ENCODE data around the gene ANKRD42. TPM values are rescaled to one million over a fixed set of nuclear protein-coding genes. Genes with fewer than 3 reads are reported as not detected.

Gene ANKRD42
- total RNA-seq, 4 donors from 2014 or later, result 3.6 to 27.2 (median 9.8) TPM

DNA sequence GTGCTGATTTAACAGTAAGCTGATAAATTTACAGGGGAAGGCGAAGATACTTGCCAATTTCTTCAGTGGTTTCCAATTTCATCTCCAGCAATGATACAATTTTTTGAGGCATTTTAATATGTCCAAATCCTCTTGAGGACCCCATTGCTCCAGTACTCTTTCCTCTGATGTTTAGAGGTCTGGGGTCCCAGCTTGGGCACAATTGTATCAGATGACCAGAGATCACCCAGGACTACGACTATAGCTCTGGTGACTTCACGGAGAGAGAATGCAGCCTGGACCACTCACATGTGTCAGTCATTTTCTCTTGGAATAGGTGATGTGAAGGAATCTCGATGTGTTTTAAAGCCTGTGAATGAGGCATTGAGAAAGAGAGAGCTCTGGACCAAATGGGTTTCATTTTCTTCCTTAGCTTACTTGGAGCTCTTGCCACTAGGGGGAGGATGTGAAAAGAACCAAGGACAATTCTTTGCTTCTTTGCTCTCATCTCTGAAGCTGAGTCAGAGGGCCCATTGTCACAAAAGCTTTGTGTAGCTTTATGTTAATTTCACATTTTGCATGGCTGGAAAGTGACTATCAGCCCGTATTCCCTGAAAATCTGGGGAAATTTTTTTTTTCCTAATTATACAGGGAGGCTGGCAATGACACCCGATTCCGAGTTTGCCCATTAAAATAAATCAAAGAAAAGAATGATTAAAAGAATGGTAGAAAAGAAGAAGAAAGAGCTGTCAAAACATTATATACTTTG is 99.4 kb downstream of the ANKRD42 start:
- DNase-seq, result no peak
- no peaks in the 10 kb centered on the region for H3K4me1 ChIP-seq
- no peak overlapping the region for H3K27ac ChIP-seq
- no peak overlapping the region for H3K4me3 ChIP-seq
- no peaks in the 10 kb centered on the region for H3K27me3 ChIP-seq
- TF ChIP-seq, protein P1, sequence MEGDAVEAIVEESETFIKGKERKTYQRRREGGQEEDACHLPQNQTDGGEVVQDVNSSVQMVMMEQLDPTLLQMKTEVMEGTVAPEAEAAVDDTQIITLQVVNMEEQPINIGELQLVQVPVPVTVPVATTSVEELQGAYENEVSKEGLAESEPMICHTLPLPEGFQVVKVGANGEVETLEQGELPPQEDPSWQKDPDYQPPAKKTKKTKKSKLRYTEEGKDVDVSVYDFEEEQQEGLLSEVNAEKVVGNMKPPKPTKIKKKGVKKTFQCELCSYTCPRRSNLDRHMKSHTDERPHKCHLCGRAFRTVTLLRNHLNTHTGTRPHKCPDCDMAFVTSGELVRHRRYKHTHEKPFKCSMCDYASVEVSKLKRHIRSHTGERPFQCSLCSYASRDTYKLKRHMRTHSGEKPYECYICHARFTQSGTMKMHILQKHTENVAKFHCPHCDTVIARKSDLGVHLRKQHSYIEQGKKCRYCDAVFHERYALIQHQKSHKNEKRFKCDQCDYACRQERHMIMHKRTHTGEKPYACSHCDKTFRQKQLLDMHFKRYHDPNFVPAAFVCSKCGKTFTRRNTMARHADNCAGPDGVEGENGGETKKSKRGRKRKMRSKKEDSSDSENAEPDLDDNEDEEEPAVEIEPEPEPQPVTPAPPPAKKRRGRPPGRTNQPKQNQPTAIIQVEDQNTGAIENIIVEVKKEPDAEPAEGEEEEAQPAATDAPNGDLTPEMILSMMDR (IDR thresholded peaks at IDR 0.05), result peak in 5 of 6 experiments; percentile 58 to 70 (median 65)
- TF ChIP-seq POLR2A (IDR thresholded peaks at IDR 0.05), result no peak
- no peaks in the 10 kb centered on the region for H3K36me3 ChIP-seq
- no peaks in the 10 kb centered on the region for H3K9me3 ChIP-seq

DNA sequence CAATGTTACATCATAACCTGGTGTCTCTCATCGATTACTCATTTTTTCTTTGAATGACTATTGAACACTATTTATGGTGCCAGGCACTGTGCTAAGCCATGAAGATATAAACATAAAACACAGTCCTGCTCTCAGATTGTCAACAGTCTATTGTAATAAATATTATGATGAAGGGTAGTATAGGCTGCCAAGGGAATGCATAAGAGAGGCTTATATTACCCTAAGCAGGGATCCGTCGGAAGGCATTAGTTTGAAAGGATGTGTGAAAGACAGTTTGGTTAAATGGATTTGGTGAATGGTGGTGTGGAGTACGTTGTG is 99.9 kb downstream of the ANKRD42 start:
- Histone ChIP-seq H3K27ac (no peak overlapping the region), H3K4me1 (no peaks in the 10 kb centered on the region), H3K36me3 (no peaks in the 10 kb centered on the region), H3K4me3 (no peak overlapping the region), H3K9me3 (no peaks in the 10 kb centered on the region), H3K27me3 (no peaks in the 10 kb centered on the region)
- DNase-seq, result no peak
- no peak for TF ChIP-seq POLR2A (IDR thresholded peaks at IDR 0.05)
- TF ChIP-seq, protein P1 (IDR thresholded peaks at IDR 0.05), result no peak

DNA sequence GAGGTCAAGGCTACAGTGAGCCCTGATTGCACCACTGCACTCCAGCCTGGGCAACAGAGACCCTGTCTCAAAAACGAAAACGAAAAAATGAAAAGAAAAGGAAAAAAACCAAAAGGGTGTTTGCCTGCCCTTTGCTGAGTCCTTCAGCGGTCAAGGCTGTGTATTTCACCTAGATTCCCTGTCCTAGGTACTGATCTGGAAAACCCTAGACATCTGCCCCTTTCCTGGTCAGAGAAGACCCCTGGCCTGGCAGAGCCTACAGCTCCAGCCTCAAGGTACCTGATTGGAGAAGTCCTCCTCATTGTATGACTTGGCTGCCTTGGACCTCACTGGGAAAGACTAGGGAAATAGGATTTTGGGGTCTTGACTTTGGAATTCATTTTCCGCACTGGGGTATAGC is 100.7 kb downstream of the ANKRD42 start:
- Histone ChIP-seq H3K4me3 (no peak overlapping the region), H3K4me1 (no peaks in the 10 kb centered on the region), H3K27ac (no peak overlapping the region), H3K36me3 (no peaks in the 10 kb centered on the region), H3K27me3 (no peaks in the 10 kb centered on the region), H3K9me3 (no peaks in the 10 kb centered on the region)
- TF ChIP-seq, protein P1 (IDR thresholded peaks at IDR 0.05), result no peak
- TF ChIP-seq POLR2A (IDR thresholded peaks at IDR 0.05), result no peak
- DNase-seq, result no peak

Small RNA genes lying within 50 kb of the gene (small RNA-seq; reads per million reads assigned to genes)
- 0 reads per million in 2 donors for gene AP000873.5

Other genes starting within 250 kb of the ANKRD42 start
- 10 to 100 TPM in 2 of 4 donors, 1 to 10 TPM in 2; 3.4 to 54.8 (median 11.5) TPM for gene RAB30, start 121.8 kb upstream of the ANKRD42 start, total RNA-seq
- gene PCF11, start 36.6 kb upstream of the ANKRD42 start, total RNA-seq, result 100 to 1,000 TPM in 1 of 4 donors, 10 to 100 TPM in 3; 53.1 to 153 (median 75.3) TPM
- gene CCDC90B, start 92.7 kb downstream of the ANKRD42 start, total RNA-seq, result 10 to 100 TPM; 31.8 to 54.5 (median 34.0) TPM